ENCODE results near the gene ADARB2.

The ADARB2 gene

DNA sequence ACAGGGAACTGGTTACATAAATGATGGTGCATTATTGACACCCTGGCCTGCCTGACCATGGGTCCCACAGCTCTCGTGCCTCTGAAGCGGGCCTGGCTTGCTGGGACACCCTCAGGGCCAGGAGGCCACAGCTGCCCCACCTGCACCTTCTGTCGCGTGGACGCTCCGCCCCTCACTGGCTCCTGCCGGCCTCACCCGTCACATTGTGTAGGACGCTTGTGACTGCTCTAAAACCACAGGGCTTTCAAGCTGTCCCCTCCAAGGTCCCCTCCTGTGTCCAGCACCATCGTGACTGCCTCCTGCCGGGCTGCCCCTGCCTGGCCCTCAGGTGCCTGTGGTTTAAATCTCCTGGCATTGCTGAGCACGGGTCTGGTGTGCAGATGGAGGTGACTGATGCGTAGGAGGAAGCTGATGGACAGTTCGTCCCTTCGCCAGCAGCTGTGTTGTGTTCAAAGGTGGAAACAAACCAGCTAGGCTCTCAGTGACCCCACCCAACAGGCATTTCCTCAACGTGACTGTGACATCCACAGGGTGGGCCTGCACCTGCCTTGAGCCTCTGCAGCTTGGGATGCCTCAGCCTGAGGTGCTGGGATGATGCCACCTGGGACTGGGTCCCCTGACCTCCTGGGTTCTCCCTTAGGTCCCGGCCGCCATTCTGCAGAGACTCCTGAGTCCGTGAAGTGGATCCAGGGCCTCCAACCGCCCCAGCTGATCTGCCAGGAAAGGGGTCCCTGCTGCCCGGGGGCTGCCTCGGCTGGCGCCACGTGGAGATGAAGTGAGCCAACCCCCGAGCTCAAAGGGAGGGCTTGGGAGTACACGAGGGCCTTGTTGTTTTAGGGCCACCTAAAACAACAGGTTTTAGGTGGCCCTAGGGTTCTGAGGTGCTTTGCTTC is 532.6 kb downstream of the ADARB2 start:
- DNase-seq, result no peak

- DNase-seq, result no peak
Observed at GRCh38 chr10:1203704-1204103, 533.6 kb downstream of the ADARB2 start.

DNA sequence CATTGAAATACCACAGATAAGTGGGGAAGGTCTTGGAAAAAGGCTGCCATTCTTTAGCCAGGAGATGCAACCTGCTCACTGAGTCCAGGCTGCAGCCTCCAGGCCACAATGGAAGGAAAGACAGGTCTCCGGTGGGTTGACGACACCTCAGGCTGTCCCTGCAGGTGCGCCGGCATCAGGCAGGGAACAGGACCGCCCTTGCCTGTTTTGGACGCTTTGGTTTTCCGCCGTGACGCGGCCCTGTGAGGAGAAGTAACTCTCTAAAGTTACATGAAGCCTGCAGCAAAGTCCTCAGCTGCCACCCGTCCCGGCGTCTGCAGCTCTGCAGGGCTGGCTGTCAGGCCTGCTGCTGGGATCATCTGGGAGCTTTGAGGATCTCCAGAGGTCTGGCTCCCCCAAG is 534.1 kb downstream of the ADARB2 start:
- no peak for DNase-seq

GRCh38 chr10:1202343-1202742 is 535.0 kb downstream of the ADARB2 start:
- no peak for DNase-seq

- DNase-seq, result no peak
Observed at GRCh38 chr10:1200866-1201807, 536.2 kb downstream of the ADARB2 start.

DNA sequence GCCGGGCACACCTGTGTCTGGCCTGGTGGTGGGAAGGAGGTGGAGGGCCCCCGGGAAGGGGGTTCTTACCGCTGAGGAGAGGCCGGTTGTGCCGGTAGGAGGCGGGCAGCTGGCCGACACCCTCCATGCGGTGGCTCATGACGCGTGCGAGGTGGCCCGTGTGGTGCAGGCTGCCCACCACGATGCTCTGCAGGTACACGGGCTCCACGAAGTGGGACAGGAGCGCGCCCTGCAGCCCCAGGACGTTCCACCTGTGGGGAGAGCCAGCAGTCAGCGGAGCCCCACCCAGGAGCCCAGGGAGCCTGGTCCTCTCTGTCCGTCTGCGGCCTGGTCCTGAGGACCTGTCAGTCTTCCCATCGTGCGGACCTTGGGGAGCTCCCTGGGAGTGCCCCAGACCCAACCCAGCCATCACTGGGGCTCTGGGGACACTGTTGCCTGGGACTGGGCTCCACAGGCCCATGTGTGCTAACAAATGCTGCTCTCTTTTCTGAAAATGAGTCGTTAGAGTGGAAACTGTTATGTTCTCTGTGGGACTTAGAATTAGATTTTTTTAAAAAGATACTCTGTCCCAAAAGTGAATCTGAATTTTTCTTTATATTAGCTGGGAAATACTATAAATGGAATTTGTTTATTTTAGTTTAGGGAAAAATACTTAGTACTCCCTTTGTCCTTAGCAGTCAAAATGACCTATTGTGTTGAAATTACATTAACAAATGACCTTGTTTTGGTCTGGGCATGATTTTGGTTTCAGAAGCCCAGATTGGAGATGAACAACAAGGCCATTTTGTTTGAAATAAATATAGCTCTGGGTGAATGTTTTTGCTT is 537.2 kb downstream of the ADARB2 start:
- DNase-seq, result no peak

- no peak for DNase-seq
Observed at GRCh38 chr10:1199345-1199673, 538.0 kb downstream of the ADARB2 start.

GRCh38 chr10:1198453-1199344 is 538.6 kb downstream of the ADARB2 start:
- no peak for DNase-seq

GRCh38 chr10:1197384-1197783 is 539.9 kb downstream of the ADARB2 start:
- no peak for DNase-seq

DNA sequence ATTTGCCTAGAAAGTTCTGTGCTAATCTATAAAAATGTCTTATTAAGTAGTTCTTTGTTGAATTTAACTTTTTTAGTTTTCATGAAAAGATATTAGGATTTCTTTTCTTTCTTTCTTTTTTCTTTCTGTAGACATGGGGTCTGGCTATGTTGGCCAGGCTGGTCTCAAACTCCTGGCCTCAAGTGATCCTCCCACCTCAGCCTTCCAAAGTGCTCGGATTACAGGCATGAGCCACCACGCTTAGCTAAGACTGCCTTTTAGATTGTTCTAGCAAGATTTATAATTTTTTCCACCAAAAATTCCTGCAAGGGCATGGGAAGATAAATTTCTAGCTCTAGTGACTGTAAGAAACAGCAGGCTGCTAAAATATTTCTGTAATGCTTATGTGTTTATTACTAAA is 540.7 kb downstream of the ADARB2 start:
- no peak for DNase-seq

- no peak for DNase-seq
Observed at GRCh38 chr10:1195828-1196227, 541.5 kb downstream of the ADARB2 start.

DNA sequence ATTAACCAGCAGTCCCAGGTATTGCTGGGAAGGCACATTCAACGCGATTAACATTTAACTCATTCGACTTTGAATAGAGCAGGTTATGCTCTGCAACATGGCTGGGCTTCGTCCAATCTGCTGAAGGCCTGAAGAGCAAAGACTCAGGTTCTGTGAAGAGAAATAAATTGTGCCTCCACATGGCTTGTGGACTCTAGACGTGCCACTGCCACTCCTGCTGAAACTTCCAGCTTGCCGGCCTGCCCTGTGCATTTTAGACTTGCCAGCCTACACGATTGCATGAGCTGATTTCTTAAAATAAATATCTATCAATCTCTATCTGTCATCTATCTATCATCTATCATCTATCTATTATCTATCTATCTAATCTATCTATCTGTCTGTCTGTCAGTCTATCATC is 543.2 kb downstream of the ADARB2 start:
- DNase-seq, result no peak

DNA sequence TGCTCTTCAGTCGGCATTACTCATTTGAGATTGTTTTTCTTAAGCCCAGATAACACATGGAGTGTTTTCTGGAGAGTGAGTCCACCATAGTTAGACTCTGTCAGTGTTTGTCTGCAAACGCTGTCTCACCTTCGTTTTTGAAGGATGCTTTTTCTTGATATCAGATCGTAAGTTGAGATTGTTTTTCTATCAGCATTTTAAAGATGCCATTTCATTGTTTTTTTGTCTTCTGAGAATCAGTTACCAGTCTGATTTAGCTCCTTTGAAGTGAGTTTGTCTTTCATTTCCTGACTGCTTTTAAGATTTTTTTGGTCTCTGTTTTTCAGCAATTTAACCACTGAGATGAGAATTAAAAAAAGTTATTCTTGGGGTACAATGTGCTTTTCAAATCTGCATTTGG is 543.8 kb downstream of the ADARB2 start:
- no peak for DNase-seq

DNA sequence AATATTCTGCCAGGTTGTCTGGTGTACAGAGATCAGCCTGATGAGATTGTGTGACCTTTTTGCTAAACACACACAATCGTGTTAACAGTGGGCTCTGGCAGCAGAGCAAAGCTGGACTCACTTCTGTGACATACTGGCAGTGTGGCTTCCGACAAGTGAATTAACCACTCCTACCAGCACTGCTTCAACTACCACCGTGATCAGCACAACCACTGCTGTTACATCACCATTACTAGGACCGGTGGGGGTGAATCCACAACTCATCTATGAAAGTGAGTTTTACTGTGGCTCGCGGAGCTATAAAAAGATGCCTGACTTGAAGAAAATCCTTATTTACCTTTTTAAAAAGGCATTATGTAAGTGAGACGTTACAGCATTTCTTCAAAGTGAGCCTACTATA is 545.6 kb downstream of the ADARB2 start:
- no peak for DNase-seq

GRCh38 chr10:1190791-1191490 is 546.4 kb downstream of the ADARB2 start:
- no peak for DNase-seq

GRCh38 chr10:1190052-1190395 is 547.3 kb downstream of the ADARB2 start:
- DNase-seq, result no peak

- DNase-seq, result no peak
Observed at GRCh38 chr10:1189166-1190051, 547.9 kb downstream of the ADARB2 start.

DNA sequence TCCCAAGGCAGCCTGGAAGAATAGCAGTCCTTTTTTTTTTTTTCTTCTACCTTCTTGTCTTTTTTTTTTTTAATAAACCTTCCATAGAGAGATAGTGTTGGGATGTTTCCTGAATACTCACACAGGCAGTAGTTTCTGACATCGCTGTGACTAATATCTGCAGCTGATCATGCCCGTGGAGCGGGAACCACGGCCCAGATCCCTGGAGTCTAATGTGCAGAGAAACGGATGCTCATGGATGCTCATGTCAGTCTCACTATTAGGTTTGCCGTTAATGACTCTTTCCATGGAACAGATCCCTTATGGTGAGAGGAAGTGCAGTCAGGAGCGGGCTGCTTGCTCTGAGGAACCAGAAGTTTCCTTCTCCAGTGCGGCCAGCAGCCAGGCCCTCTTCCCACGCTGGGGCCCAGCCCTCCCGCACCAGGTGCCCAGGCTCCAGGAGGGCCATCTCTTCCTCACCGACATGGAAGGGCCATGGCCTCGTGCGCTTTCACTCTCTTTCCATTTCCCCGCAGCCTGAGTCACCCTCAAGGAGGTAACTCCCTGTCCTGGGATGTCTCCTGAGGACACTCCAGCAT is 548.7 kb downstream of the ADARB2 start:
- no peak for DNase-seq

GRCh38 chr10:1187855-1188557 is 549.3 kb downstream of the ADARB2 start:
- DNase-seq, result no peak

All from right kidney (tissue), 1 donor.